ENCODE data around the gene GATB.

- TF ChIP-seq CTCF (IDR thresholded peaks at IDR 0.05) (peak in 1 of 2 donors; percentile 5), EP300 (IDR thresholded peaks at IDR 0.05) (no peak)
These were observed 5.9 kb upstream of the GATB start for GRCh38 chr4:151766691-151767090.
